ENCODE measurements around the gene TMC2. TPM values are rescaled to one million over a fixed set of nuclear protein-coding genes. Genes with fewer than 3 reads are reported as not detected.

TMC2 gene
- polyA plus RNA-seq, 2 of the 4 experiments (the other 2 are of a cell fraction), result not detected

- Histone ChIP-seq H3K4me1 (peaks cover 12% of the 10 kb centered on the region), H3K4me3 (peak overlapping the region; percentile 68), H3K27ac (peak overlapping the region; percentile 86 to 89), H3K9me3 (no peaks in the 10 kb centered on the region), H3K4me2 (peak overlapping the region; percentile 92)
- WGBS (ENCODE audit: missing lambda C conversion rate), result 10% methylated on average over 22 of the region's 22 CpGs
- FAIRE-seq (no peak), DNase-seq (ENCODE audit: low read depth in 1 of 2, low spot score in 1 of 2) (peak; percentile 21 to 46), ATAC-seq (peak; percentile 54 to 56)
- CTCF ChIA-PET, result interaction anchor here (0.7 to 9.6 kb wide), 6 partner anchors 15 to 244 kb away, joined by 3 to 149 read pairs (median 4); no protein-coding TSS in a partner anchor
- POLR2A ChIA-PET, result interaction anchor here (0.6 kb wide), 1 partner anchor 143 kb away, joined by 3 read pairs; no protein-coding TSS in a partner anchor
- no peak for TF ChIP-seq MAFK (IDR thresholded peaks at IDR 0.05; ENCODE audit: partially characterized antibody)
Measured at GRCh38 chr20:2507875-2508630, 28.3 kb upstream of the TMC2 start.

GRCh38 chr20:2508631-2509467, 27.5 kb upstream of the TMC2 start, which contains the start of gene ZNF343:
ZNF343 (minus strand) TSS chr20:2508915; CDS start chr20:2493895, 15,020 bp downstream.
- ATAC-seq (peak; percentile 98 to 99), DNase-seq (ENCODE audit: low read depth in 1 of 2, low spot score in 1 of 2) (peak; percentile 86 to 98), FAIRE-seq (peak; percentile 18)
- Histone ChIP-seq H3K4me3 (peak within 1 kb of the TSS; percentile 68), H3K4me1 (peaks cover 12% of the 10 kb centered on the region), H3K27ac (peak within 1 kb of the TSS; percentile 86 to 89), H3K4me2 (peak within 1 kb of the TSS; percentile 92), H3K9me3 (no peaks in the 10 kb centered on the region)
- WGBS (ENCODE audit: missing lambda C conversion rate), result 2% methylated on average over 49 of the region's 53 CpGs
- TF ChIP-seq NR3C1 (IDR thresholded peaks at IDR 0.05) (no peak), MAX (IDR thresholded peaks at IDR 0.05) (peak; percentile 81), BCL3 (IDR thresholded peaks at IDR 0.05) (peak; percentile 81; the same call in 1 of the 3 replicates), PHF8 (IDR thresholded peaks at IDR 0.05; ENCODE audit: borderline replicate concordance, low read depth) (peak; percentile 82), HOXB5 (CRISPR knock-in tag; IDR thresholded peaks at IDR 0.05) (no peak), POLR2A (IDR thresholded peaks at IDR 0.05; ENCODE audit: low read length) (peak; percentile 84), ESRRA (IDR thresholded peaks at IDR 0.05; ENCODE audit: borderline replicate concordance, low read length) (no peak), JUN (IDR thresholded peaks at IDR 0.05) (peak; percentile 79 to 89), E2F6 (IDR thresholded peaks at IDR 0.05; ENCODE audit: borderline replicate concordance, low read depth) (peak; percentile 70; the same call in 1 of the 2 replicates)
- POLR2A ChIA-PET, result interaction anchor here (0.6 to 1.2 kb wide), 4 partner anchors 15 to 177 kb away, joined by 3 to 11 read pairs (median 4); partner anchors contain the start of gene SNRPB
- CTCF ChIA-PET, result interaction anchor here (9.6 kb wide), 1 partner anchor 14 kb away, joined by 149 read pairs; no protein-coding TSS in a partner anchor

- no peak for DNase-seq (ENCODE audit: low read depth in 1 of 2, low spot score in 1 of 2)
- no peaks in the 10 kb centered on the region for H3K9me3 ChIP-seq
- TF ChIP-seq HOXB5 (CRISPR knock-in tag; IDR thresholded peaks at IDR 0.05), result no peak
- TF ChIP-seq PHF8 (IDR thresholded peaks at IDR 0.05; ENCODE audit: borderline replicate concordance, low read depth), result peak; percentile 8; the same call in 1 of the 2 replicates
- no peak for TF ChIP-seq CHD4 (IDR thresholded peaks at IDR 0.05; ENCODE audit: borderline replicate concordance)
- TF ChIP-seq TP53 (CRISPR knock-in tag; IDR thresholded peaks at IDR 0.05), result no peak
- TF ChIP-seq MAX (IDR thresholded peaks at IDR 0.05), result no peak
- H3K4me3 ChIP-seq, result peak overlapping the region; percentile 68
- ATAC-seq, result no peak
- CTCF ChIA-PET, result interaction anchor here (9.6 kb wide), 1 partner anchor 13 kb away, joined by 149 read pairs; no protein-coding TSS in a partner anchor
- FAIRE-seq, result no peak
- peak overlapping the region; percentile 86 to 89 for H3K27ac ChIP-seq
- H3K4me1 ChIP-seq, result peaks cover 12% of the 10 kb centered on the region
- peak overlapping the region; percentile 92 for H3K4me2 ChIP-seq
- WGBS (ENCODE audit: missing lambda C conversion rate), result 84% methylated on average over 9 of the region's 9 CpGs
- POLR2A ChIA-PET, result interaction anchor here (0.6 to 1.2 kb wide), 4 partner anchors 15 to 177 kb away, joined by 3 to 11 read pairs (median 4); partner anchors contain the start of gene SNRPB
Measured at GRCh38 chr20:2509468-2509781, 26.9 kb upstream of the TMC2 start.
